CD4-positive, alpha-beta T cell (primary cell): ENCODE results near the gene LPAR2. TPM values are rescaled to one million over a fixed set of nuclear protein-coding genes. Genes with fewer than 3 reads are reported as not detected.
A peak's percentile ranks its signal among the peaks of the same experiment; 100 is the strongest.

Experiments
- ATAC-seq: fragments of 200-7000 bp; cut with Tn5 transposase; one replicate; pipeline ENCODE4 v1.10.0; 2022; ENCODE audit warnings: mild to moderate bottlenecking; ENCODE audit not compliant: poor library complexity
- CTCF ChIA-PET: fragments of 350-600 bp; sonication (Branson Sonifier 250); formaldehyde crosslinking; loops from one replicate; lab custom pipeline; 2021; ENCODE audit warnings: antibody characterized with exemption, inconsistent platforms; lab: Charles Lee
- POLR2A ChIA-PET: fragments of 350-600 bp; sonication (Branson Sonifier 250); formaldehyde crosslinking; loops from one replicate; lab custom pipeline; 2021; ENCODE audit warnings: antibody characterized with exemption, inconsistent platforms; lab: Charles Lee
- DNase-seq, 14 experiments: peaks; one replicate each; pipeline ENCODE4 v3.0.0-alpha.2; 2013 to 2020; ENCODE audit warnings: mixed read lengths in 2 of 14
- H3K27ac ChIP-seq, 2 donors: one replicate each; pipeline versions ENCODE4 v1.5.1 to v1.7.0; 2013; ENCODE audit warnings: low read length in 2 of 2, low read depth in 1 of 2, mild to moderate bottlenecking in 1 of 2
- H3K27me3 ChIP-seq, 2 experiments: 1 replicate in 1 of 2; 2 replicates in 1 of 2; pipeline versions ENCODE4 v1.6.1 to v1.7.0; 2013; ENCODE audit warnings: low read length in 2 of 2, control low read depth in 1 of 2, mild to moderate bottlenecking in 1 of 2, moderate library complexity in 1 of 2; ENCODE audit not compliant: insufficient read depth in 2 of 2, control insufficient read depth in 1 of 2
- H3K36me3 ChIP-seq: one replicate; pipeline ENCODE4 v1.6.1; 2013; ENCODE audit warnings: low read length, control low read depth; ENCODE audit not compliant: insufficient read depth
- H3K4me1 ChIP-seq: one replicate; pipeline ENCODE4 v1.6.1; 2013; ENCODE audit warnings: low read length, control low read depth; ENCODE audit not compliant: insufficient read depth
- H3K4me3 ChIP-seq: one replicate; pipeline ENCODE4 v1.5.1; 2013; ENCODE audit warnings: mild to moderate bottlenecking, low read length, moderate library complexity
- H3K9me3 ChIP-seq, 2 experiments: 1 replicate in 1 of 2; 2 replicates in 1 of 2; pipeline versions ENCODE4 v1.6.1 to v1.7.0; 2013; ENCODE audit warnings: low read length in 2 of 2, mild to moderate bottlenecking in 2 of 2, control low read depth in 1 of 2, moderate library complexity in 1 of 2; ENCODE audit not compliant: control insufficient read depth in 1 of 2, insufficient read depth in 1 of 2
- H3K27ac Mint-ChIP-seq: one replicate; pipeline ENCODE4 v1.8.0; 2020; ENCODE audit warnings: mixed read lengths
- H3K27me3 Mint-ChIP-seq: one replicate; pipeline ENCODE4 v1.8.0; 2021; ENCODE audit warnings: mixed read lengths
- H3K36me3 Mint-ChIP-seq: one replicate; pipeline ENCODE4 v1.8.0; 2021; ENCODE audit warnings: low read depth, mixed read lengths
- H3K4me1 Mint-ChIP-seq: one replicate; pipeline ENCODE4 v1.8.0; 2021; ENCODE audit warnings: low read depth, mixed read lengths
- H3K4me3 Mint-ChIP-seq: one replicate; pipeline ENCODE4 v1.8.0; 2020; ENCODE audit warnings: mild to moderate bottlenecking, mixed read lengths
- H3K9me3 Mint-ChIP-seq: one replicate; pipeline ENCODE4 v1.8.0; 2020; ENCODE audit warnings: mixed read lengths
- CTCF ChIP-seq: fragments of 200-600 bp; IDR thresholded peaks from one replicate; pipeline ENCODE4 v1.8.0; 2022; ENCODE audit warnings: antibody characterized with exemption, mild to moderate bottlenecking
- intact Hi-C, 2 experiments: fragments of 100-400 bp; cut with DNase I in 1 of 2; cut with micrococcal nuclease in 1 of 2; formaldehyde crosslinking; loops; one replicate each; pipeline versions ENCODE4 v1.15.1 to v1.9.0; 2023 to 2025; cut with DNase I, micrococcal nuclease
- total RNA-seq, 174 experiments: library from RNA in 2 of 174; stranded (reverse) in 2 of 174; gene quantifications; one replicate each; pipeline ENCODE4 v1.2.3 and lab custom pipeline; 2021 to 2026

LPAR2 gene
- total RNA-seq, 2 experiments from 2014 or later: 85.9 to 93.7 TPM

DNA sequence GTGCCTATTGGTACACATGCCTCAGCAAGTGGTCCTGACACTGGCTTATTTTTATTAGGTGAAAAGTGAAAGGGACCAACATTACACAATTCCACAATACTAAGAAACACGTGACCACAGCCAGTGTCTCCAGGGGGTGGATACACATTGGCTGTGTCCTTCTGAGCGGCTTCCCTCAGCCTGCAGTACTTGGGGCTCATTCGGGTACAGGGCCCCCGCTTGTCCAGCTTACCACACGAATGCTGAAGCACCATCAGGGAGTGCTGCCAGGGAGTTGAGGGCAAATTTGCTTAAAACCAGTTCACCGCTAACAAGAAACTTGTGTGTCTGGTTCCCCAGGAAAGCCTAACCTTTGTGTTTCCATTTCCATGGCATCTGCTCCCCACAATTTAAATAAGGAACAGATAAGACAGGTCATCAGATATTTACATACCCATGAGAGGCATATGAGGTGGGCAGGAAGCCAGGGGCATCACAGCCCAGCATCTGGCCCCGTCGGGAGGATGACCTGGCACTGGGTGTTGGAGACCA, 32.8 kb downstream of the LPAR2 start:
- H3K27ac ChIP-seq: no peak overlapping the region
- peaks cover 95% of the 10 kb centered on the region for H3K4me1 ChIP-seq
- no peak overlapping the region for H3K4me3 ChIP-seq
- Mint-ChIP-seq H3K4me1 (peaks cover 53% of the 10 kb centered on the region), H3K27me3 (no peaks in the 10 kb centered on the region), H3K4me3 (no peak overlapping the region), H3K9me3 (no peaks in the 10 kb centered on the region), H3K36me3 (peaks cover 46% of the 10 kb centered on the region), H3K27ac (peak overlapping the region; percentile 81)
- H3K36me3 ChIP-seq: peaks cover 35% of the 10 kb centered on the region
- ChIA-PET POLR2A (no interaction called here), CTCF (no interaction called here)
- no peak for ATAC-seq
- DNase-seq: peak in 1 of 14 experiments; percentile 26
- intact Hi-C loops: loop anchor here in 1 of 2 experiments (5.0 kb wide), 1 partner anchor 33 kb away; no protein-coding TSS in a partner anchor
- no peak for TF ChIP-seq CTCF
- no peaks in the 10 kb centered on the region for H3K27me3 ChIP-seq
- H3K9me3 ChIP-seq: no peaks in the 10 kb centered on the region

GRCh38 chr19:19594381-19594780, 33.6 kb downstream of the LPAR2 start:
- H3K9me3 ChIP-seq: no peaks in the 10 kb centered on the region
- peaks cover 35% of the 10 kb centered on the region for H3K36me3 ChIP-seq
- intact Hi-C loops: loop anchor here in 1 of 2 experiments (5.0 kb wide), 1 partner anchor 57 kb away; the partner anchor contains the start of gene CILP2
- H3K4me3 ChIP-seq: no peak overlapping the region
- H3K27me3 ChIP-seq: no peaks in the 10 kb centered on the region
- ATAC-seq: no peak
- ChIA-PET CTCF (interaction anchor here (0.8 kb wide), 1 partner anchor 12 kb away, joined by 4 read pairs; no protein-coding TSS in a partner anchor), POLR2A (interaction anchor here (0.6 to 0.7 kb wide), 2 partner anchors 227 to 277 kb away, joined by 3 to 4 read pairs; partner anchors contain the start of gene ZNF506)
- no peak for TF ChIP-seq CTCF
- peak in 1 of 14 experiments; percentile 26 for DNase-seq
- Mint-ChIP-seq H3K36me3 (peaks cover 53% of the 10 kb centered on the region), H3K27ac (peak overlapping the region; percentile 81), H3K9me3 (no peaks in the 10 kb centered on the region), H3K4me1 (peaks cover 60% of the 10 kb centered on the region), H3K27me3 (no peaks in the 10 kb centered on the region), H3K4me3 (no peak overlapping the region)
- no peak overlapping the region for H3K27ac ChIP-seq
- H3K4me1 ChIP-seq: peaks cover 95% of the 10 kb centered on the region

DNA sequence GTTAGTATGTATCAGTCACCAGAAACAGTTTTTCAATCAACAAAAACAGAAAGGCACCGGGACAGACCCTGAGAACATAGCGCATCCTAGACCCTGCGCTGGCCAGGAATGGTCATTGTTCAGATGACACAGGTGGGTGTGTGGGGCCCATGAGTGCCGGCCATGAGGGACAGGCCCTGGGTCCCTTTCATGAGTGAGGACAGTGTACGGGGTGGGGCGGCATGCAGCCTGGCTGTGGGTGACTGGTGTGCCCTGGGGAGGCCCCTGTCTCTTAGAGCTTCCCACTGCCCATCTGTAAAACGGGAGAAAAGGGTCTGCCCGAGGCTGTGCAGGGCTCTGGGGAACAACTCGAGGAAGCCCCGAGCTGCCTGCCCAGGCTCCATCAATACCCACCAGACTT, 35.3 kb downstream of the LPAR2 start:
- intact Hi-C loops: loop anchor here in 1 of 2 experiments (5.0 kb wide), 1 partner anchor 55 kb away; the partner anchor contains the start of gene CILP2
- Histone ChIP-seq H3K27me3 (no peaks in the 10 kb centered on the region), H3K36me3 (peaks cover 35% of the 10 kb centered on the region), H3K27ac (no peak overlapping the region), H3K9me3 (no peaks in the 10 kb centered on the region), H3K4me1 (peaks cover 92% of the 10 kb centered on the region), H3K4me3 (no peak overlapping the region)
- TF ChIP-seq CTCF: no peak
- DNase-seq (no peak), ATAC-seq (no peak)
- ChIA-PET POLR2A (no interaction called here), CTCF (no interaction called here)
- Mint-ChIP-seq H3K27me3 (no peaks in the 10 kb centered on the region), H3K4me1 (peaks cover 57% of the 10 kb centered on the region), H3K36me3 (peaks cover 44% of the 10 kb centered on the region), H3K9me3 (no peaks in the 10 kb centered on the region), H3K27ac (no peak overlapping the region), H3K4me3 (no peak overlapping the region)
